Measurements from ENCODE around the gene STON2. TPM values are rescaled to one million over a fixed set of nuclear protein-coding genes. Genes with fewer than 3 reads are reported as not detected.
"Not testable (repeated sequence)": the region's sequence is repeated elsewhere in the genome, so short reads cannot be mapped to it uniquely, and the experiment has no call there.

Gene STON2
- total RNA-seq, 1 experiment from 2014 or later, result 23.5 TPM

GRCh38 chr14:81382517-81383225 lies 17.5 kb downstream of the STON2 start:
- ChIA-PET CTCF (interaction anchor here (1.0 to 1.5 kb wide), 6 partner anchors 11 to 114 kb away, joined by 3 to 5 read pairs (median 3); no protein-coding TSS in a partner anchor), POLR2A (interaction anchor here (0.6 to 3.5 kb wide), 10 partner anchors 11 to 70 kb away, joined by 3 to 20 read pairs (median 4); partner anchors contain the start of gene STON2)
- intact Hi-C loops (cut with micrococcal nuclease), result no loop called here
- peaks cover 13% of the 10 kb centered on the region for H3K4me1 Mint-ChIP-seq (ENCODE audit: insufficient read depth, unreplicated experiment)
- no peaks in the 10 kb centered on the region for H3K27me3 Mint-ChIP-seq (ENCODE audit: insufficient read depth, unreplicated experiment)
- peaks cover 5% of the 10 kb centered on the region for H3K36me3 Mint-ChIP-seq (ENCODE audit: insufficient read depth, unreplicated experiment)
- H3K9me3 Mint-ChIP-seq (ENCODE audit: unreplicated experiment), result no peaks in the 10 kb centered on the region
- H3K27ac Mint-ChIP-seq (ENCODE audit: low read depth, unreplicated experiment), result peak overlapping the region; percentile 57
- DNase-seq (ENCODE audit: unreplicated experiment), result no peak
- no peak overlapping the region for H3K4me3 Mint-ChIP-seq (ENCODE audit: unreplicated experiment)
- BruUV-seq (replicated peaks), result no TSS peak
- no peak for TF ChIP-seq CTCF (IDR thresholded peaks at IDR 0.05; ENCODE audit: unreplicated experiment)

- H3K27me3 Mint-ChIP-seq (ENCODE audit: insufficient read depth, unreplicated experiment); BruUV-seq (replicated peaks); H3K36me3 Mint-ChIP-seq (ENCODE audit: insufficient read depth, unreplicated experiment); CTCF ChIA-PET; H3K4me3 Mint-ChIP-seq (ENCODE audit: unreplicated experiment); DNase-seq (ENCODE audit: unreplicated experiment); H3K9me3 Mint-ChIP-seq (ENCODE audit: unreplicated experiment); intact Hi-C loops (cut with micrococcal nuclease); H3K27ac Mint-ChIP-seq (ENCODE audit: low read depth, unreplicated experiment): not testable (repeated sequence)
- POLR2A ChIA-PET, result interaction anchor here (0.7 to 1.5 kb wide), 2 partner anchors 22 to 73 kb away, joined by 3 read pairs; no protein-coding TSS in a partner anchor
- H3K4me1 Mint-ChIP-seq (ENCODE audit: insufficient read depth, unreplicated experiment), result peaks cover 13% of the 10 kb centered on the region
Measured at GRCh38 chr14:81380009-81380408, 20.1 kb downstream of the STON2 start.

GRCh38 chr14:81371802-81372201 lies 28.3 kb downstream of the STON2 start:
- Mint-ChIP-seq H3K9me3 (ENCODE audit: unreplicated experiment) (peaks cover 2% of the 10 kb centered on the region), H3K27ac (ENCODE audit: low read depth, unreplicated experiment) (no peak overlapping the region), H3K4me3 (ENCODE audit: unreplicated experiment) (no peak overlapping the region), H3K4me1 (ENCODE audit: insufficient read depth, unreplicated experiment) (no peaks in the 10 kb centered on the region), H3K36me3 (ENCODE audit: insufficient read depth, unreplicated experiment) (peaks cover 28% of the 10 kb centered on the region), H3K27me3 (ENCODE audit: insufficient read depth, unreplicated experiment) (no peaks in the 10 kb centered on the region)
- TF ChIP-seq CTCF (IDR thresholded peaks at IDR 0.05; ENCODE audit: unreplicated experiment), result no peak
- CTCF ChIA-PET, result interaction anchor here (0.7 to 1.3 kb wide), 4 partner anchors 10 to 93 kb away, joined by 3 read pairs; no protein-coding TSS in a partner anchor
- no peak for DNase-seq (ENCODE audit: unreplicated experiment)
- no TSS peak for BruUV-seq (replicated peaks)
- POLR2A ChIA-PET, result interaction anchor here (1.0 to 2.4 kb wide), 6 partner anchors 11 to 48 kb away, joined by 3 to 6 read pairs (median 4); no protein-coding TSS in a partner anchor
- intact Hi-C loops (cut with micrococcal nuclease), result no loop called here

- no peak for DNase-seq (ENCODE audit: unreplicated experiment)
- intact Hi-C loops (cut with micrococcal nuclease), result loop anchor here (10.0 kb wide), 1 partner anchor 67 kb away; no protein-coding TSS in a partner anchor
- no peaks in the 10 kb centered on the region for H3K9me3 Mint-ChIP-seq (ENCODE audit: unreplicated experiment)
- ChIA-PET CTCF (interaction anchor here (0.8 to 2.0 kb wide), 2 partner anchors 14 to 82 kb away, joined by 3 to 4 read pairs; no protein-coding TSS in a partner anchor), POLR2A (interaction anchor here (0.9 kb wide), 2 partner anchors 36 to 41 kb away, joined by 3 read pairs; no protein-coding TSS in a partner anchor)
- H3K4me1 Mint-ChIP-seq (ENCODE audit: insufficient read depth, unreplicated experiment), result peaks cover 19% of the 10 kb centered on the region
- BruUV-seq (replicated peaks), result no TSS peak
- no peak overlapping the region for H3K4me3 Mint-ChIP-seq (ENCODE audit: unreplicated experiment)
- no peak overlapping the region for H3K27ac Mint-ChIP-seq (ENCODE audit: low read depth, unreplicated experiment)
- H3K27me3 Mint-ChIP-seq (ENCODE audit: insufficient read depth, unreplicated experiment), result no peaks in the 10 kb centered on the region
- no peak for TF ChIP-seq CTCF (IDR thresholded peaks at IDR 0.05; ENCODE audit: unreplicated experiment)
- peaks cover 21% of the 10 kb centered on the region for H3K36me3 Mint-ChIP-seq (ENCODE audit: insufficient read depth, unreplicated experiment)
Measured at GRCh38 chr14:81367563-81367962, 32.6 kb downstream of the STON2 start.
